ENCODE results near the gene L1TD1.
"Not testable (repeated sequence)": the region's sequence is repeated elsewhere in the genome, so short reads cannot be mapped to it uniquely, and the experiment has no call there.

Gene L1TD1

GRCh38 chr1:62237950-62238374 lies 43.3 kb downstream of the L1TD1 start:
- DNase-seq: no peak

DNA sequence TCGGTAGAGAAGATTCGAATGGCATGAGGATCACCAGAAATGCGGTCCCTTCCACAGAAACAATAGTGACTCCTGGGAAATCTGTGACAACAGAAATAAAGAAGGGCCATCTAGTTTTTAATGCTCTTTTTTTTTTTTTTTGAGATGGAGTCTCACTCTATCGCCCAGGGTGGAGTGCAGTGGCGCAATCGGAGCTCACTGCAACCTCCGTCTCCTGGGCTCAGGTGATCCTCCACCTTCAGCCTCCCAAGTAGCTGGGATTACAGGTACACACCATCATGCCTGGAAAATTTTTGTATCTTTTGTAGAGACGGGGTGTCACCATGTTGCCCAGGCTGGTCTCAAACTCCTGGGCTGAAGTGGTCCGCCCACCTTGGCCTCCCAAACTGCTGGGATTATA lies 43.9 kb downstream of the L1TD1 start:
- DNase-seq: no peak

- DNase-seq: not testable (repeated sequence)
Observed at GRCh38 chr1:62239652-62240403, 45.2 kb downstream of the L1TD1 start.

DNA sequence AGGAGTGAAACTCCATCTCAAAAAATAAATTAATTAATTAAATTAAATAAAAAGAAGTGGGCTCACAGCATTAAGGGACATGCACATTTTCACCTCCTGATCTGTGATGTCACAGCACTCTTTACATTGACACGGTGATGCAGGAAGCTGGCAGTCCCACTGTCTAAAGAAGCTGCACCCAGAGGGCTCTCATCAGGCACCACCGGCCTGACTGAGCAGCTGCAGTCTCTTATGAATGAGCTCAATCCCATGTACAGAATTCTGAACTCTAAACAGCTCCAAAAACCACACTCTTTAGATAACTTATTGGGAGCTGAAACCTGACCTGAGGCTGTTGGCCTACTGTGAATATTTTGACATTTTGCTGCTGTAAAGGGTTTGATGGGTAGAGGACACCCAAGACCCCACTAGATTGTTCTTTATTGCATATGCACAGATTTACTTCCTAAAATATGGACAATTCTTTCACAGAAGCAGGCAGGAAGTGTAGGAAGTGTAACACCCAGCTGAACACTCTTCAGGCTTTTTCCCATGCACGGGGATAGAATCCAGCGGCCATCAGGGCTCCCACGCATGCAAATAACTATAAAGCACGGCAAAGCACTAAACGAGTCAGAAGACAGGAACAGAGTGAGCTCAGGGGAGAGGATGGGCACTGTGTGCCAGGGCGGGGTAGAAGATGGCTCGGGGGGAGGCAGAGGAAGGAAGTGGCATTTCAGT lies 46.2 kb downstream of the L1TD1 start:
- no peak for DNase-seq

DNA sequence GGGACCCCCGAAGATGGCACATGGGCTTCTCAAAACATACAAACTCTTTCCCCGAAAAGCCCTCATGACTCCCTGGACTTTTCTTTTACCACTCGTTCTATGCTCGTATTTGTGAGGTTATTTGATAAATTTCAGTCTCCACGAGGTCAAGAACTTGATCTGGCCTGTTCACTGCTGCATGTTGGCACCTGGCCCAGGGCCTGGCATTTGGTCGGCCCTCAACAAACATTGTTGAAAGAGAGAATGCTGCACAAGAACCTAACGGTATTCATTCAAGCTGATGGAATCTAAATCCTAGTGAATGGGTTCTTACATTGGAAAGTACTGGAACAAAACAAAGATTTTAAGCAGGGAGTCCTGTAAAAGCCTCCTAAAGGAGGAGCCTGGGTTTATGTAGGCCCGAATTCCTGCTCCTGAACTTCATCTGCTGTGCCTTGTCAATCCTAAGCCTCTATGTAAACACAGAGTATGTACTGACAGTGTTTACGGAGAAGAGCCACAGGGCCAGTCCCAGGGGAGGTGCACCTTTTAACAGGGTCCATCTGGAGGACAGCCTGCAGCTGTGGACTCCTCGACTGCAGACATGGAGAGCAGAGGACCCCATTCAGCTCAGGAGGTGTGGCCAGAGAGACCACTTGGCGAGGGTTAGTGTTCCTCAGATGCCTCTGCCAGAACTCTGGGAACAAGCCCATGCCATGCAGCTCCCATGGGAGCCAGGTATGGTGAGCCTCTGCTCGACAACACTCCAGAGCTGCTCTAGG lies 46.9 kb downstream of the L1TD1 start:
- DNase-seq: no peak

DNA sequence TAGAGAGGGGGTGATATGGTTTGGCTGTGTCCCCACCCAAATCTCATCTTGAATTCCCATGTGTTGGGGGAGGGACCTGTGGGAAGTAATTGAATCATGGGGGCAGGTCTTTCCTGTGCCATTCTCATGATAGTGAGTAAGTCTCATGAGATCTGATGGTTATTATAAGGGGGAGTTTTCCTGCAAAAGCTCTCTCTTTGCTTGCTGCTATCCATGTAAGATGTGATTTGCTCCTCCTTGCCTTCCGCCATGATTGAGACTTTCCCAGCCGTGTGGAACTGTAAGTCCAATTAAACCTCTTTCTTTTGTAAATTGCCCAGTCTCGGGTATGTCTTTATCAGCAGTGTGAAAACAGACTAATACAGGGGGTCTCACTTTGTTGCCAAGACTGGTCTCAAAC lies 49.7 kb downstream of the L1TD1 start:
- not testable (repeated sequence) for DNase-seq

DNA sequence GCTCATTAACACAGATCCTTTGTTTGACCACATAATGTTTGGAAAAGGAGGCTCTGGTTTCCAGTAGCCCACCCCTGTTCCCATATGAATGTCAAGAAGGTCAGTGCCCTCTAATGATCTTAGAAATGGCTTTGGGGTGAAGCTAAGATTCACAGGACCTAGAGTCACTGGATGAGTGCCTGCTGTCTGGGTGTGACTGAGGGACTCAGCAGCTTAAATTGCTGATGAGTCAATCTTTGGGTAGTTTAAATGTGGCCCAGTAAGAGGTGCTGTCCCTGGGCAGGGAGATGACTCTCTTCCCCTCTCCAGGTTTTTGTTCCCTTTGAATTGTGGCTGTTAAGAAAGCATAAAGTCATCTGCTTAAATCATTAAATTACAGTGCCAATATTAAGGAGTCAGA lies 50.6 kb downstream of the L1TD1 start:
- no peak for DNase-seq

- no peak for DNase-seq
Observed at GRCh38 chr1:62247391-62248168, 52.9 kb downstream of the L1TD1 start.

GRCh38 chr1:62250126-62250726 lies 55.6 kb downstream of the L1TD1 start:
- DNase-seq: no peak

DNA sequence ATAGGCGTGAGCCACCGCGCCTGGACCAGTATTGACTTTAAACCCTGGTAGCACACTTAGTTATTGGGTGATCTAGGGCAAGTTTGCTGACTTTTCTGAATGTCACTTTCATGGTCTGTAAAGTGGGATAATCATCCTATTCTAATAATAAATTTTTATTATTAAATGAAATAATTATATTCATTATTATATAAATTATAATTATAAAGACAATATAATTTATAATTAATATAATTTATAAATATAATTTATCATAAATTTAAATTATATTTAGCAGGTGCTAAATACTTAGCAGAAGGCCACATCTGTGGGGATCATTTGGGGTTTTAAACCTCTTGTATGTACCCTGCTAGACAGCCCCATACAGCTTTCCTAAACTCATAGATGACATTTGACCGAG lies 64.9 kb downstream of the L1TD1 start:
- DNase-seq: no peak

DNA sequence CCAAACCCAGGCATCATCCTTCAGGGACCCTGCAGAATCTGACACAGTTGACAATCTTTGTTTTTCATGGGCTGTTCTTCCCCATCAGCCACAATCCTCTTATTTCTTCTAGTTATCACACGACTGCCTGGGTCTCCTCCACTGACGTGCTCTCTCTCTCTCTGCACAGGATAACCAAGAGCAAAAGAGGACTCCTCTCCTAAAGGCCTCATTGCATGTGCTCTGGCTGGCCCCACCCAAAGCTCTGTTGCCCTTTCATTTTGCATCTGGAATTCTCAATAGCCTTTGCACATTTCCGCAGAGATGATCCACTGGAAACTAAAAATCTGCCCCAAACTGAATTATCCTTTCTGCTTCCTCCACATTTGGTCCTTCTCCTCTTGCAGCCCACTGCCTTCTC lies 66.0 kb downstream of the L1TD1 start:
- DNase-seq: no peak
